SK-N-SH treated with all-trans-retinoic acid at 6 μM for 48 hours (cell line): ENCODE measurements around the gene MYL6B.

ENCODE experiments used
- PPARA ChIP-seq: fragments of 250-450 bp; sonication (Bioruptor Pico); IDR thresholded peaks from 2 replicates; pipeline ENCODE4 v1.5.0; 2020; ENCODE audit warnings: mild to moderate bottlenecking, borderline replicate concordance
- SNAI2 ChIP-seq: fragments of 250-450 bp; sonication (Bioruptor Pico); IDR thresholded peaks from 2 replicates; pipeline ENCODE4 v1.5.0; 2020; ENCODE audit warnings: mild to moderate bottlenecking, moderate library complexity
- ZFP3 ChIP-seq: fragments of 250-450 bp; sonication (Bioruptor Pico); IDR thresholded peaks from 2 replicates; pipeline ENCODE4 v1.5.0; 2020; ENCODE audit warnings: mild to moderate bottlenecking, moderate library complexity
- ZFP30 ChIP-seq: fragments of 450-650 bp; formaldehyde crosslinking; IDR thresholded peaks from 2 replicates; pipeline ENCODE4 v1.5.0; 2022; ENCODE audit warnings: mild to moderate bottlenecking, moderate library complexity
- ZNF70 ChIP-seq: fragments of 450-650 bp; formaldehyde crosslinking; IDR thresholded peaks from 2 replicates; pipeline ENCODE4 v1.5.0; 2020; ENCODE audit warnings: mild to moderate bottlenecking, moderate library complexity
- TF ChIP-seq, protein P1 (sequence below): fragments of 250-450 bp; sonication (Bioruptor Pico); IDR thresholded peaks from 2 replicates; pipeline ENCODE4 v1.5.0; 2020; ENCODE audit warnings: mild to moderate bottlenecking, moderate library complexity

DNA sequence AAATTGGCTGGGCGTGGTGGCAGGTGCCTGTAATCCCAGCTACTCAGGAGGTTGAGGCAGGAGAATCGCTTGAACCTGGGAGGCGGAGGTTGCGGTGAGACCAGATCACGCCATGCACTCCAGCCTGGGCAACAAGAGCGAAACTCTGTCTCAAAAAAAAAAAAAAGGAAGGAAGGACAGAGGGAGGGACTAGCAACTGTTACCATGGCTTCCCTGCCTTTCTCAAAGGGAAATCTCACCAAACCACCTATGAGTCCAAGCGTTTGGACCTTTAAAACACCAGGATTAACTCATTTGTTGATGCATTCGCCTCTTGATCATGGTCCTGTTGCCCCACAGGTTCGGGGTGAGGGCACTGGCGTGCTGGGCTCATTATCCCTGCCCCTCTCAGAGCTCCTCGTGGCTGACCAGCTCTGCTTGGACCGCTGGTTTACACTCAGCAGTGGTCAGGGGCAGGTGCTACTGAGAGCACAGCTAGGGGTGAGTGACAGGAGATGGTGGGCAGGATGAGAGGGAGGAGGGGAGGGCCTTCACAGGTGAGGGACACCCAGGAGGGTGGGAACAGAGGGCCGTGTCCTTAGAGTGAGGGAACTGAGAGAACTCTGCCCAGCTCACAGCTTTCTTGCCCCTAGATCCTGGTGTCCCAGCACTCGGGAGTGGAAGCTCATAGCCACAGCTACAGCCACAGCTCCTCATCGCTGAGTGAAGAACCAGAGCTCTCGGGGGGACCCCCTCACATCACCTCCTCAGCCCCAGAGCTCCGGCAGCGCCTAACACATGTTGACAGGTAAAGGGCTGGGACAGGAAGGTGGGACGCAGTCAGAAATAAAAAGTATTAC lies 10.2 kb upstream of the MYL6B start:
- no peak for TF ChIP-seq ZFP30 (CRISPR knock-in tag)
- TF ChIP-seq ZNF70 (CRISPR knock-in tag): no peak
- no peak for TF ChIP-seq SNAI2
- TF ChIP-seq, protein P1, sequence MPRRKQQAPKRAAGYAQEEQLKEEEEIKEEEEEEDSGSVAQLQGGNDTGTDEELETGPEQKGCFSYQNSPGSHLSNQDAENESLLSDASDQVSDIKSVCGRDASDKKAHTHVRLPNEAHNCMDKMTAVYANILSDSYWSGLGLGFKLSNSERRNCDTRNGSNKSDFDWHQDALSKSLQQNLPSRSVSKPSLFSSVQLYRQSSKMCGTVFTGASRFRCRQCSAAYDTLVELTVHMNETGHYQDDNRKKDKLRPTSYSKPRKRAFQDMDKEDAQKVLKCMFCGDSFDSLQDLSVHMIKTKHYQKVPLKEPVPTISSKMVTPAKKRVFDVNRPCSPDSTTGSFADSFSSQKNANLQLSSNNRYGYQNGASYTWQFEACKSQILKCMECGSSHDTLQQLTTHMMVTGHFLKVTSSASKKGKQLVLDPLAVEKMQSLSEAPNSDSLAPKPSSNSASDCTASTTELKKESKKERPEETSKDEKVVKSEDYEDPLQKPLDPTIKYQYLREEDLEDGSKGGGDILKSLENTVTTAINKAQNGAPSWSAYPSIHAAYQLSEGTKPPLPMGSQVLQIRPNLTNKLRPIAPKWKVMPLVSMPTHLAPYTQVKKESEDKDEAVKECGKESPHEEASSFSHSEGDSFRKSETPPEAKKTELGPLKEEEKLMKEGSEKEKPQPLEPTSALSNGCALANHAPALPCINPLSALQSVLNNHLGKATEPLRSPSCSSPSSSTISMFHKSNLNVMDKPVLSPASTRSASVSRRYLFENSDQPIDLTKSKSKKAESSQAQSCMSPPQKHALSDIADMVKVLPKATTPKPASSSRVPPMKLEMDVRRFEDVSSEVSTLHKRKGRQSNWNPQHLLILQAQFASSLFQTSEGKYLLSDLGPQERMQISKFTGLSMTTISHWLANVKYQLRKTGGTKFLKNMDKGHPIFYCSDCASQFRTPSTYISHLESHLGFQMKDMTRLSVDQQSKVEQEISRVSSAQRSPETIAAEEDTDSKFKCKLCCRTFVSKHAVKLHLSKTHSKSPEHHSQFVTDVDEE (CRISPR knock-in tag): no peak
- TF ChIP-seq ZFP3: no peak
- TF ChIP-seq PPARA: no peak
